Keratinocyte (primary cell): ENCODE results near the gene RAB43.

ENCODE experiments used
- EZH2 ChIP-seq: IDR thresholded peaks from one replicate; pipeline ENCODE4 v1.6.1; 2012; ENCODE audit warnings: inconsistent platforms, mild to moderate bottlenecking, low read length, moderate library complexity
- TF ChIP-seq, protein P1 (sequence below), 3 experiments: IDR thresholded peaks in 1 of 3; conservative IDR thresholded peaks in 1 of 3; optimal IDR thresholded peaks in 1 of 3; 2 replicates in 2 of 3; 3 replicates in 1 of 3; pipeline versions ENCODE3 to v1.5.1; 2011; ENCODE audit warnings: low read length in 3 of 3, mild to moderate bottlenecking in 3 of 3, moderate library complexity in 2 of 3, control low read depth in 1 of 3, inconsistent platforms in 1 of 3; ENCODE audit not compliant: insufficient read depth in 2 of 3; ENCODE audit errors: extremely low read depth in 1 of 3

DNA sequence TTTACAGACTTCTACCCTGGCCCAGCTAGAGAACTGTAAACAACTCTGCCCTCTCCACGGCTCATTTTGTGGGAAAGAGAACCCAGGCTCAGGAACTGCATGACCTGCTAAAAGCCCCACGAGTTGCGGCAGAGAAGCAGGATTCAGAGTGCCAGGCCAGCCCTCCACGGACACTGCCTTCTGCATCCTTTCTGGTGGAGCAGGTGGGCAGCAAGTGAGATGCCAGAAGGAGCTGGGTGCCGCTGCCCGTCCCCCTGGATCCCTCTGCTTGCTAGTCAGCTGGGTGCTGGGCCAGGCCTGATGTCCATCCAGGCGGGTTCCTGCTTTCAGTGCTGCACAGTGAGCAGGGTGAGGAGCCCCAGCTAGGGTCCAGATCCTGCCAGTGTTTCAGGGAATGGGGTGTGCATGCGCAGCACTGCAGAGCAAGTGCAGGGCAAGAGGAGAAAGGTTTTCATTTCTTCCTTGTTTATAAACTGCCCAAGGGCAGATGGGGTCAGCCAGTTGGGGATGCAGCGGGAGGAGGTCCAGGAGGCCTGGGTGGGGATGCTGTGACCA is 5.2 kb upstream of the RAB43 start:
- TF ChIP-seq, protein P1, sequence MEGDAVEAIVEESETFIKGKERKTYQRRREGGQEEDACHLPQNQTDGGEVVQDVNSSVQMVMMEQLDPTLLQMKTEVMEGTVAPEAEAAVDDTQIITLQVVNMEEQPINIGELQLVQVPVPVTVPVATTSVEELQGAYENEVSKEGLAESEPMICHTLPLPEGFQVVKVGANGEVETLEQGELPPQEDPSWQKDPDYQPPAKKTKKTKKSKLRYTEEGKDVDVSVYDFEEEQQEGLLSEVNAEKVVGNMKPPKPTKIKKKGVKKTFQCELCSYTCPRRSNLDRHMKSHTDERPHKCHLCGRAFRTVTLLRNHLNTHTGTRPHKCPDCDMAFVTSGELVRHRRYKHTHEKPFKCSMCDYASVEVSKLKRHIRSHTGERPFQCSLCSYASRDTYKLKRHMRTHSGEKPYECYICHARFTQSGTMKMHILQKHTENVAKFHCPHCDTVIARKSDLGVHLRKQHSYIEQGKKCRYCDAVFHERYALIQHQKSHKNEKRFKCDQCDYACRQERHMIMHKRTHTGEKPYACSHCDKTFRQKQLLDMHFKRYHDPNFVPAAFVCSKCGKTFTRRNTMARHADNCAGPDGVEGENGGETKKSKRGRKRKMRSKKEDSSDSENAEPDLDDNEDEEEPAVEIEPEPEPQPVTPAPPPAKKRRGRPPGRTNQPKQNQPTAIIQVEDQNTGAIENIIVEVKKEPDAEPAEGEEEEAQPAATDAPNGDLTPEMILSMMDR (optimal IDR thresholded peaks at IDR 0.05 in 1 of 3, IDR thresholded peaks at IDR 0.05 in 1 of 3, conservative IDR thresholded peaks at IDR 0.05 in 1 of 3; ENCODE audit: extremely low read depth in 1 of 3, insufficient read depth in 2 of 3, low read length in 3 of 3), result no peak
- TF ChIP-seq EZH2, result no peak
